HEK293 (cell line): ENCODE data around the gene IL1RL2.

ENCODE experiments used
- CTCF ChIA-PET: fragments of 350-600 bp; formaldehyde crosslinking; extraction: SDS; loops from one replicate; lab custom pipeline; 2021; ENCODE audit warnings: antibody characterized with exemption; lab: Yijun Ruan, JAX
- POLR2A ChIA-PET: fragments of 300-600 bp; formaldehyde crosslinking; extraction: SDS; loops from one replicate; lab custom pipeline; 2020; ENCODE audit warnings: antibody characterized with exemption, inconsistent platforms; lab: Yijun Ruan, JAX
- H3K27ac ChIP-seq: fragments of 200-500 bp; sonication (Bioruptor generic); 2 replicates; pipeline ENCODE4 v1.5.1; 2014; ENCODE audit warnings: low read depth, low read length, control low read depth, inconsistent platforms; ENCODE audit errors: extremely low read depth
- H3K36me3 ChIP-seq, 2 experiments: fragments of 200-500 bp in 1 of 2; sonication (Bioruptor generic) in 1 of 2; 1 replicate in 1 of 2; 2 replicates in 1 of 2; pipeline ENCODE4 v1.5.1; 2014 to 2017; ENCODE audit warnings: inconsistent platforms in 2 of 2, low read length in 2 of 2; ENCODE audit not compliant: control insufficient read depth in 2 of 2, insufficient read depth in 1 of 2
- H3K4me1 ChIP-seq: fragments of 200-500 bp; sonication (Bioruptor generic); 2 replicates; pipeline ENCODE4 v1.5.1; 2014; ENCODE audit warnings: mild to moderate bottlenecking, low read length, inconsistent platforms; ENCODE audit not compliant: control insufficient read depth, insufficient read depth
- H3K4me3 ChIP-seq: 2 replicates; pipeline ENCODE4 v1.5.1; 2011; ENCODE audit warnings: low read depth, mild to moderate bottlenecking, control low read depth, low read length, moderate library complexity
- H3K9me3 ChIP-seq: fragments of 200-500 bp; sonication (Bioruptor generic); 2 replicates; pipeline ENCODE4 v1.5.1; 2014; ENCODE audit warnings: low read depth, low read length, inconsistent platforms; ENCODE audit not compliant: control insufficient read depth, insufficient read depth
- GFI1B ChIP-seq: fragments of 450-650 bp; formaldehyde crosslinking; IDR thresholded peaks from 2 replicates; pipeline ENCODE4 v1.5.1; 2016; ENCODE audit warnings: missing biosample characterization, missing genetic modification characterization
- KLF10 ChIP-seq: fragments of 450-650 bp; IDR thresholded peaks from 2 replicates; pipeline ENCODE4 v1.5.1; 2018; ENCODE audit warnings: missing biosample characterization, mild to moderate bottlenecking, missing genetic modification characterization
- MYNN ChIP-seq: fragments of 450-650 bp; formaldehyde crosslinking; IDR thresholded peaks from 2 replicates; pipeline ENCODE4 v1.5.1; 2016; ENCODE audit warnings: missing biosample characterization, missing genetic modification characterization, borderline replicate concordance
- OSR2 ChIP-seq: fragments of 450-650 bp; formaldehyde crosslinking; IDR thresholded peaks from 2 replicates; pipeline ENCODE4 v1.5.1; 2016; ENCODE audit warnings: missing biosample characterization, missing genetic modification characterization
- SP7 ChIP-seq: fragments of 450-650 bp; formaldehyde crosslinking; IDR thresholded peaks from 2 replicates; pipeline ENCODE4 v1.5.1; 2016; ENCODE audit warnings: missing biosample characterization, missing genetic modification characterization
- ZBTB48 ChIP-seq: fragments of 450-650 bp; formaldehyde crosslinking; IDR thresholded peaks from 2 replicates; pipeline ENCODE4 v1.5.1; 2016; ENCODE audit warnings: missing biosample characterization, missing genetic modification characterization
- ZBTB8A ChIP-seq: fragments of 450-650 bp; formaldehyde crosslinking; IDR thresholded peaks from 2 replicates; pipeline ENCODE4 v1.5.1; 2016; ENCODE audit warnings: missing biosample characterization, missing genetic modification characterization
- ZNF16 ChIP-seq: fragments of 450-650 bp; formaldehyde crosslinking; IDR thresholded peaks from 2 replicates; pipeline ENCODE4 v1.5.1; 2016; ENCODE audit warnings: low read depth, missing biosample characterization, missing genetic modification characterization
- ZNF274 ChIP-seq, 2 experiments: fragments of 200-500 bp in 1 of 2; fragments of 450-650 bp in 1 of 2; sonication (Bioruptor generic) in 1 of 2; formaldehyde crosslinking in 1 of 2; IDR thresholded peaks; 2 replicates each; pipeline versions ENCODE4 v1.5.1 to v1.6.1; 2014 to 2016; ENCODE audit warnings: borderline replicate concordance in 1 of 2, inconsistent platforms in 1 of 2, low read length in 1 of 2, missing biosample characterization in 1 of 2, missing genetic modification characterization in 1 of 2
- ZNF324 ChIP-seq: fragments of 450-650 bp; formaldehyde crosslinking; IDR thresholded peaks from 2 replicates; pipeline ENCODE4 v1.5.1; 2016; ENCODE audit warnings: missing biosample characterization, missing genetic modification characterization
- ZNF404 ChIP-seq: fragments of 450-650 bp; formaldehyde crosslinking; IDR thresholded peaks from 2 replicates; pipeline ENCODE4 v1.5.1; 2017; ENCODE audit warnings: missing biosample characterization, missing genetic modification characterization
- ZNF513 ChIP-seq: fragments of 450-650 bp; IDR thresholded peaks from 2 replicates; pipeline ENCODE4 v1.5.1; 2018; ENCODE audit warnings: missing biosample characterization, missing genetic modification characterization
- ZNF558 ChIP-seq: fragments of 450-650 bp; formaldehyde crosslinking; IDR thresholded peaks from 2 replicates; pipeline ENCODE4 v1.5.1; 2016; ENCODE audit warnings: missing biosample characterization, missing genetic modification characterization
- ZNF561 ChIP-seq: fragments of 450-650 bp; IDR thresholded peaks from 2 replicates; pipeline ENCODE4 v1.5.1; 2018; ENCODE audit warnings: missing biosample characterization, missing genetic modification characterization, borderline replicate concordance
- ZNF660 ChIP-seq: fragments of 450-650 bp; IDR thresholded peaks from 2 replicates; pipeline ENCODE4 v1.5.1; 2018; ENCODE audit warnings: missing biosample characterization, mild to moderate bottlenecking, missing genetic modification characterization
- ZNF677 ChIP-seq: fragments of 450-650 bp; IDR thresholded peaks from 2 replicates; pipeline ENCODE4 v1.5.0; 2018; ENCODE audit warnings: missing biosample characterization, mild to moderate bottlenecking, missing genetic modification characterization, moderate library complexity
- ZNF701 ChIP-seq: fragments of 450-650 bp; formaldehyde crosslinking; IDR thresholded peaks from 2 replicates; pipeline ENCODE4 v1.5.1; 2016; ENCODE audit warnings: missing biosample characterization, missing genetic modification characterization
- ZNF768 ChIP-seq: fragments of 450-650 bp; formaldehyde crosslinking; IDR thresholded peaks from 2 replicates; pipeline ENCODE4 v1.5.1; 2018; ENCODE audit warnings: missing biosample characterization, mild to moderate bottlenecking, missing genetic modification characterization
- TF ChIP-seq, protein P1 (sequence below): fragments of 450-650 bp; formaldehyde crosslinking; IDR thresholded peaks from 2 replicates; pipeline ENCODE4 v1.5.1; 2016; ENCODE audit warnings: missing biosample characterization, missing genetic modification characterization
- TF ChIP-seq, protein P2 (sequence below): fragments of 450-650 bp; formaldehyde crosslinking; IDR thresholded peaks from 2 replicates; pipeline ENCODE4 v1.5.1; 2016; ENCODE audit warnings: missing biosample characterization, missing genetic modification characterization

Gene IL1RL2

DNA sequence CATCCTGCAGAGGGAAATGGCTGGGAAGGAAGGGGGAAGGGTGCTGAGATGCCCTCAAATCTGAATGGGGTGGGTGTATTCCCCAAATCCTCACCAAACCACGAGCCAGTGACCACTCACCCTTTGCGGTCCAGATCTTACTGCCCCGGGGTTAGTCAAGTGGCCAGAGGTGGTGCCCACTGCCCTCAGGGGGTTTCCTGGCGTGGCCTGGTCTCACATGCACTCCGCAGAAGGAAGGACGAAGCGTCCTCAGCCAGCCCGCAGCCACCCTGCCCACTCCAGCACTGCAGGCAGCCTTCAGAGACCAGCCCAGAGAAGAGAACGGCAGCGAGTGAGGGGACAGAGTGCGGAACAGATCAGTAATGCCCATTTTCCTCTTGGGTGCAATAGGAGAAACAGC, 50.4 kb downstream of the IL1RL2 start:
- ChIA-PET POLR2A (no interaction called here), CTCF (interaction anchor here (0.8 kb wide), 1 partner anchor 212 kb away, joined by 3 read pairs; no protein-coding TSS in a partner anchor)
- Histone ChIP-seq H3K36me3 (no peaks in the 10 kb centered on the region), H3K9me3 (no peaks in the 10 kb centered on the region), H3K4me3 (no peak overlapping the region), H3K4me1 (no peaks in the 10 kb centered on the region), H3K27ac (no peak overlapping the region)
- TF ChIP-seq ZNF768 (tag by site-specific recombination) (no peak), ZNF513 (tag by site-specific recombination) (no peak), ZNF324 (tag by site-specific recombination) (no peak), OSR2 (tag by site-specific recombination) (no peak), MYNN (tag by site-specific recombination) (no peak), ZNF16 (tag by site-specific recombination) (no peak), KLF10 (tag by site-specific recombination) (no peak), ZNF558 (tag by site-specific recombination) (no peak), ZNF660 (tag by site-specific recombination) (no peak), ZBTB48 (no peak), ZBTB8A (tag by site-specific recombination) (no peak), SP7 (tag by site-specific recombination) (no peak), ZNF701 (tag by site-specific recombination) (no peak)
- TF ChIP-seq, protein P1, sequence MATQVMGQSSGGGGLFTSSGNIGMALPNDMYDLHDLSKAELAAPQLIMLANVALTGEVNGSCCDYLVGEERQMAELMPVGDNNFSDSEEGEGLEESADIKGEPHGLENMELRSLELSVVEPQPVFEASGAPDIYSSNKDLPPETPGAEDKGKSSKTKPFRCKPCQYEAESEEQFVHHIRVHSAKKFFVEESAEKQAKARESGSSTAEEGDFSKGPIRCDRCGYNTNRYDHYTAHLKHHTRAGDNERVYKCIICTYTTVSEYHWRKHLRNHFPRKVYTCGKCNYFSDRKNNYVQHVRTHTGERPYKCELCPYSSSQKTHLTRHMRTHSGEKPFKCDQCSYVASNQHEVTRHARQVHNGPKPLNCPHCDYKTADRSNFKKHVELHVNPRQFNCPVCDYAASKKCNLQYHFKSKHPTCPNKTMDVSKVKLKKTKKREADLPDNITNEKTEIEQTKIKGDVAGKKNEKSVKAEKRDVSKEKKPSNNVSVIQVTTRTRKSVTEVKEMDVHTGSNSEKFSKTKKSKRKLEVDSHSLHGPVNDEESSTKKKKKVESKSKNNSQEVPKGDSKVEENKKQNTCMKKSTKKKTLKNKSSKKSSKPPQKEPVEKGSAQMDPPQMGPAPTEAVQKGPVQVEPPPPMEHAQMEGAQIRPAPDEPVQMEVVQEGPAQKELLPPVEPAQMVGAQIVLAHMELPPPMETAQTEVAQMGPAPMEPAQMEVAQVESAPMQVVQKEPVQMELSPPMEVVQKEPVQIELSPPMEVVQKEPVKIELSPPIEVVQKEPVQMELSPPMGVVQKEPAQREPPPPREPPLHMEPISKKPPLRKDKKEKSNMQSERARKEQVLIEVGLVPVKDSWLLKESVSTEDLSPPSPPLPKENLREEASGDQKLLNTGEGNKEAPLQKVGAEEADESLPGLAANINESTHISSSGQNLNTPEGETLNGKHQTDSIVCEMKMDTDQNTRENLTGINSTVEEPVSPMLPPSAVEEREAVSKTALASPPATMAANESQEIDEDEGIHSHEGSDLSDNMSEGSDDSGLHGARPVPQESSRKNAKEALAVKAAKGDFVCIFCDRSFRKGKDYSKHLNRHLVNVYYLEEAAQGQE = no peak

- POLR2A ChIA-PET = no interaction called here
- no peaks in the 10 kb centered on the region for H3K36me3 ChIP-seq
- no peak overlapping the region for H3K4me3 ChIP-seq
- TF ChIP-seq ZNF677 (tag by site-specific recombination) (no peak), GFI1B (no peak), ZNF274 (IDR thresholded peaks at IDR 0.05; ENCODE audit: low read length) (no peak), ZNF274 (tag by site-specific recombination; IDR thresholded peaks at IDR 0.05; ENCODE audit: borderline replicate concordance) (no peak), ZNF404 (tag by site-specific recombination) (no peak), ZNF561 (tag by site-specific recombination) (no peak)
- TF ChIP-seq, protein P2, sequence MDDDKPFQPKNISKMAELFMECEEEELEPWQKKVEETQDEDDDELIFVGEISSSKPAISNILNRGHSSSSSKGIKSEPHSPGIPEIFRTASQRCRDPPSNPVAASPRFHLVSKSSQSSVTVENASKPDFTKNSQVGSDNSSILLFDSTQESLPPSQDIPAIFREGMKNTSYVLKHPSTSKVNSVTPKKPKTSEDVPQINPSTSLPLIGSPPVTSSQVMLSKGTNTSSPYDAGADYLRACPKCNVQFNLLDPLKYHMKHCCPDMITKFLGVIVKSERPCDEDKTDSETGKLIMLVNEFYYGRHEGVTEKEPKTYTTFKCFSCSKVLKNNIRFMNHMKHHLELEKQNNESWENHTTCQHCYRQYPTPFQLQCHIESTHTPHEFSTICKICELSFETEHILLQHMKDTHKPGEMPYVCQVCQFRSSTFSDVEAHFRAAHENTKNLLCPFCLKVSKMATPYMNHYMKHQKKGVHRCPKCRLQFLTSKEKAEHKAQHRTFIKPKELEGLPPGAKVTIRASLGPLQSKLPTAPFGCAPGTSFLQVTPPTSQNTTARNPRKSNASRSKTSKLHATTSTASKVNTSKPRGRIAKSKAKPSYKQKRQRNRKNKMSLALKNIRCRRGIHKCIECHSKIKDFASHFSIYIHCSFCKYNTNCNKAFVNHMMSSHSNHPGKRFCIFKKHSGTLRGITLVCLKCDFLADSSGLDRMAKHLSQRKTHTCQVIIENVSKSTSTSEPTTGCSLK (tag by site-specific recombination) = no peak
- H3K4me1 ChIP-seq = no peaks in the 10 kb centered on the region
- CTCF ChIA-PET = interaction anchor here (0.7 to 3.9 kb wide), 3 partner anchors 218 to 233 kb away, joined by 3 to 75 read pairs (median 4); no protein-coding TSS in a partner anchor
- H3K27ac ChIP-seq = no peak overlapping the region
- H3K9me3 ChIP-seq = no peaks in the 10 kb centered on the region
These were observed 51.4 kb downstream of the IL1RL2 start for GRCh38 chr2:102238039-102238756.
